HepG2 (cell line): ENCODE measurements around the gene BAZ2A. TPM values are rescaled to one million over a fixed set of nuclear protein-coding genes. Genes with fewer than 3 reads are reported as not detected.

Experiments used
- ARHGAP35 ChIP-seq: sonication (generic); formaldehyde crosslinking; IDR thresholded peaks from 2 replicates; pipeline ENCODE4 v1.9.0; 2022; ENCODE audit warnings: mild to moderate bottlenecking, inconsistent platforms, moderate library complexity, missing genetic modification reagents, borderline replicate concordance
- ARID4A ChIP-seq: sonication (generic); formaldehyde crosslinking; IDR thresholded peaks from 2 replicates; pipeline ENCODE4 v1.5.0; 2020; ENCODE audit warnings: mild to moderate bottlenecking, missing genetic modification reagents, borderline replicate concordance
- FOXP4 ChIP-seq: sonication (generic); formaldehyde crosslinking; IDR thresholded peaks from 2 replicates; pipeline ENCODE4 v1.4.0; 2020; ENCODE audit warnings: missing genetic modification reagents
- GRHL1 ChIP-seq: sonication (generic); formaldehyde crosslinking; conservative IDR thresholded peaks from 2 replicates; pipeline ENCODE4 v1.8.0; 2022; ENCODE audit warnings: missing genetic modification reagents
- PAXIP1 ChIP-seq: sonication (generic); formaldehyde crosslinking; conservative IDR thresholded peaks from 2 replicates; pipeline ENCODE4 v1.4.0; 2020; ENCODE audit warnings: mild to moderate bottlenecking, missing genetic modification reagents, moderate library complexity
- RELA ChIP-seq: sonication (generic); formaldehyde crosslinking; IDR thresholded peaks from 2 replicates; pipeline ENCODE4 v1.4.0; 2020; ENCODE audit warnings: missing genetic modification reagents
- SIN3A ChIP-seq: IDR thresholded peaks from 2 replicates; pipeline ENCODE4 v1.6.1; 2011; ENCODE audit warnings: low read depth, mild to moderate bottlenecking, control low read depth, low read length, borderline replicate concordance
- YEATS4 ChIP-seq: sonication (generic); formaldehyde crosslinking; IDR thresholded peaks from 2 replicates; pipeline ENCODE4 v1.4.0; 2020; ENCODE audit warnings: missing genetic modification reagents, borderline replicate concordance
- ZBTB14 ChIP-seq: sonication (generic); formaldehyde crosslinking; IDR thresholded peaks from 2 replicates; pipeline ENCODE4 v1.4.0; 2020; ENCODE audit warnings: missing genetic modification reagents
- ZBTB37 ChIP-seq: sonication (generic); formaldehyde crosslinking; IDR thresholded peaks from 2 replicates; pipeline ENCODE4 v1.4.0; 2020; ENCODE audit warnings: mild to moderate bottlenecking, missing genetic modification reagents
- ZNF225 ChIP-seq: sonication (generic); formaldehyde crosslinking; IDR thresholded peaks from 2 replicates; pipeline ENCODE4 v1.4.0; 2020; ENCODE audit warnings: mild to moderate bottlenecking, missing genetic modification reagents
- ZNF296 ChIP-seq: sonication (generic); formaldehyde crosslinking; conservative IDR thresholded peaks from 2 replicates; pipeline ENCODE4 v1.5.0; 2020; ENCODE audit warnings: mild to moderate bottlenecking, missing genetic modification reagents
- ZNF766 ChIP-seq: sonication (generic); formaldehyde crosslinking; IDR thresholded peaks from 2 replicates; pipeline ENCODE4 v1.5.0; 2020; ENCODE audit warnings: missing genetic modification reagents, borderline replicate concordance
- ZNF777 ChIP-seq: sonication (generic); formaldehyde crosslinking; IDR thresholded peaks from 2 replicates; pipeline ENCODE4 v1.4.0; 2020; ENCODE audit warnings: missing genetic modification reagents
- polyA plus RNA-seq, 8 experiments: library from polyadenylated mRNA; depleted of rRNA in 3 of 8; stranded (reverse) in 7 of 8; unstranded in 1 of 8; fragments of >200 nt; fragmentation: Illumina TruSeq in 4 of 8; extraction: Trizol in 4 of 8; gene quantifications; 2 replicates each; pipeline versions ENCODE4 v1.2.1 to v1.2.3, GENCODE V29; 2011 to 2016; ENCODE audit warnings: low read depth in 4 of 8, missing spikeins in 1 of 8, mixed read lengths in 1 of 8; ENCODE audit not compliant: insufficient read depth in 1 of 8
- total RNA-seq, 5 experiments: library from RNA; depleted of rRNA; stranded (reverse); fragments of >200 nt; fragmentation: Illumina TruSeq; extraction: Trizol; gene quantifications; 2 replicates each; pipeline ENCODE4 v1.2.3, GENCODE V29; 2016; ENCODE audit warnings: low read depth in 1 of 5

BAZ2A gene
- total and polyA plus RNA-seq, 2 of the 13 experiments (the other 11 are each of a cell fraction or from before 2014, with no cell fraction given): 21.8 to 73.5 TPM

GRCh38 chr12:56565510-56566101, 64.5 kb downstream of the BAZ2A start (continued):
- TF ChIP-seq ARID4A (no peak; the same call in 1 of the 2 replicates), ZBTB14 (CRISPR knock-in tag) (no peak), PAXIP1 (CRISPR knock-in tag) (peak; percentile 45), SIN3A (no peak), ZNF296 (CRISPR knock-in tag) (no peak), ZNF777 (CRISPR knock-in tag) (peak; percentile 36; the same call in 1 of the 2 replicates), YEATS4 (CRISPR knock-in tag) (0 out of 2 replicates have a peak, but pooled peaks have one; percentile 41), ZNF225 (CRISPR knock-in tag) (no peak), ZNF766 (CRISPR knock-in tag) (0 out of 2 replicates have a peak, but pooled peaks have one; percentile 19), FOXP4 (CRISPR knock-in tag) (no peak), ARHGAP35 (CRISPR knock-in tag) (no peak), ZBTB37 (CRISPR knock-in tag) (no peak), RELA (no peak), GRHL1 (CRISPR knock-in tag) (no peak)
